Keratinocyte (primary cell): ENCODE measurements around the gene ANAPC15. TPM values are rescaled to one million over a fixed set of nuclear protein-coding genes. Genes with fewer than 3 reads are reported as not detected.

ENCODE experiments used
- DNase-seq: peaks from one replicate; pipeline ENCODE4 v3.0.0-alpha.2; 2011; ENCODE audit warnings: low read depth, missing footprints, low spot score
- FAIRE-seq: peaks from 2 replicates; lab custom pipeline; 2011; peaks lifted over from hg19 to GRCh38; lab: Jason Lieb, UNC
- H2AFZ ChIP-seq: 2 replicates; pipeline ENCODE4 v1.6.0; 2012; ENCODE audit warnings: low read length, control low read depth, inconsistent platforms; ENCODE audit not compliant: control insufficient read depth
- H3K27ac ChIP-seq: 2 replicates; pipeline ENCODE4 v1.5.1; 2011; ENCODE audit warnings: low read length; ENCODE audit not compliant: control insufficient read depth, insufficient read depth
- H3K27me3 ChIP-seq: 3 replicates; pipeline ENCODE4 v1.6.0; 2011; ENCODE audit warnings: low read length; ENCODE audit not compliant: control insufficient read depth, insufficient read depth; ENCODE audit errors: extremely low read depth
- H3K36me3 ChIP-seq, 2 experiments: 2 replicates in 1 of 2; 3 replicates in 1 of 2; pipeline ENCODE4 v1.5.1; 2011; ENCODE audit warnings: low read length in 2 of 2, mild to moderate bottlenecking in 1 of 2; ENCODE audit not compliant: control insufficient read depth in 2 of 2, insufficient read depth in 2 of 2; ENCODE audit errors: extremely low read depth in 1 of 2
- H3K4me1 ChIP-seq: 3 replicates; pipeline ENCODE4 v1.5.1; 2011; ENCODE audit warnings: low read length; ENCODE audit not compliant: control insufficient read depth, insufficient read depth; ENCODE audit errors: extremely low read depth
- H3K4me2 ChIP-seq: 3 replicates; pipeline ENCODE4 v1.6.0; 2011; ENCODE audit warnings: low read depth, low read length; ENCODE audit not compliant: control insufficient read depth, insufficient read depth; ENCODE audit errors: extremely low read depth
- H3K4me3 ChIP-seq, 3 experiments: fragments of 200-600 bp in 1 of 3; sonication (generic) in 1 of 3; 2 replicates in 2 of 3; 3 replicates in 1 of 3; pipeline ENCODE4 v1.5.1; 2011 to 2016; ENCODE audit warnings: low read length in 3 of 3, mild to moderate bottlenecking in 3 of 3, control low read depth in 2 of 3, inconsistent platforms in 1 of 3, low read depth in 1 of 3, mixed read lengths in 1 of 3, mixed run types in 1 of 3, moderate library complexity in 1 of 3; ENCODE audit not compliant: control insufficient read depth in 2 of 3, insufficient read depth in 2 of 3; ENCODE audit errors: extremely low read depth in 1 of 3
- H3K79me2 ChIP-seq: 2 replicates; pipeline ENCODE4 v1.6.0; 2012; ENCODE audit warnings: low read length; ENCODE audit not compliant: control insufficient read depth, insufficient read depth
- H3K9ac ChIP-seq: 3 replicates; pipeline ENCODE4 v1.6.0; 2011; ENCODE audit warnings: low read length; ENCODE audit not compliant: control insufficient read depth, insufficient read depth; ENCODE audit errors: extremely low read depth
- H3K9me1 ChIP-seq: 3 replicates; pipeline ENCODE4 v1.6.0; 2011; ENCODE audit warnings: low read length; ENCODE audit not compliant: control insufficient read depth, insufficient read depth; ENCODE audit errors: extremely low read depth
- H3K9me3 ChIP-seq: 2 replicates; pipeline ENCODE4 v1.5.1; 2012; ENCODE audit warnings: low read depth, low read length; ENCODE audit not compliant: control insufficient read depth
- H4K20me1 ChIP-seq: 3 replicates; pipeline ENCODE4 v1.6.0; 2011; ENCODE audit warnings: low read length; ENCODE audit not compliant: control insufficient read depth, insufficient read depth; ENCODE audit errors: extremely low read depth
- CTCF ChIP-seq, 3 experiments: IDR thresholded peaks in 1 of 3; conservative IDR thresholded peaks in 1 of 3; optimal IDR thresholded peaks in 1 of 3; 2 replicates in 2 of 3; 3 replicates in 1 of 3; pipeline versions ENCODE3 to v1.5.1; 2011; ENCODE audit warnings: low read length in 3 of 3, mild to moderate bottlenecking in 3 of 3, moderate library complexity in 2 of 3, control low read depth in 1 of 3, inconsistent platforms in 1 of 3; ENCODE audit not compliant: insufficient read depth in 2 of 3; ENCODE audit errors: extremely low read depth in 1 of 3
- EZH2 ChIP-seq: IDR thresholded peaks from one replicate; pipeline ENCODE4 v1.6.1; 2012; ENCODE audit warnings: inconsistent platforms, mild to moderate bottlenecking, low read length, moderate library complexity
- dilution Hi-C: fragments of 300-500 bp; cut with MboI; formaldehyde crosslinking; loops from one replicate; pipeline ENCODE4 v1.7.0; 2020; ENCODE audit warnings: low sequenced_read_pairs; ENCODE audit not compliant: extremely low pct_ligation_motif_present
- polyA plus RNA-seq, 5 experiments: library from polyadenylated mRNA; depleted of rRNA in 3 of 5; stranded (reverse) in 3 of 5; stranded (forward) in 1 of 5; unstranded in 1 of 5; fragments of >200 nt; gene quantifications; 1 replicate in 1 of 5; 2 replicates in 3 of 5; 3 replicates in 1 of 5; pipeline versions ENCODE4 v1.2.1 to v1.2.3, GENCODE V29; 2011 to 2012; ENCODE audit warnings: missing spikeins in 2 of 5, low read depth in 1 of 5, low replicate concordance in 1 of 5

Gene ANAPC15
- polyA plus RNA-seq, 1 donor (not counting 4 experiments of a cell fraction or from before 2014, with no cell fraction given), result 70.9 TPM

GRCh38 chr11:72072348-72072747 lies 40.1 kb downstream of the ANAPC15 start:
- Histone ChIP-seq H3K36me3 (peaks cover 0 to 4% of the 10 kb centered on the region in 2 experiments), H3K79me2 (peaks cover 85% of the 10 kb centered on the region), H4K20me1 (no peaks in the 10 kb centered on the region), H3K9me3 (no peaks in the 10 kb centered on the region), H3K9me1 (no peaks in the 10 kb centered on the region), H3K4me2 (peak overlapping the region; percentile 61), H3K4me3 (peak overlapping the region in 1 of 3 experiments; percentile 23), H3K9ac (no peak overlapping the region), H3K4me1 (peaks cover 40% of the 10 kb centered on the region), H3K27ac (peak overlapping the region; percentile 60), H2AFZ (no peak overlapping the region), H3K27me3 (no peaks in the 10 kb centered on the region)
- DNase-seq, result no peak
- dilution Hi-C loops, result no loop called here
- TF ChIP-seq EZH2 (no peak), CTCF (optimal IDR thresholded peaks at IDR 0.05 in 1 of 3, IDR thresholded peaks at IDR 0.05 in 1 of 3, conservative IDR thresholded peaks at IDR 0.05 in 1 of 3; ENCODE audit: extremely low read depth in 1 of 3, insufficient read depth in 2 of 3, low read length in 3 of 3) (no peak)
- FAIRE-seq, result peak; percentile 76

GRCh38 chr11:72070491-72070890 lies 42.0 kb downstream of the ANAPC15 start:
- H3K27ac ChIP-seq, result peak overlapping the region; percentile 55
- H3K4me1 ChIP-seq, result peaks cover 40% of the 10 kb centered on the region
- no peak for FAIRE-seq
- H3K36me3 ChIP-seq, result peaks cover 2 to 8% of the 10 kb centered on the region in 2 experiments
- H3K4me3 ChIP-seq, result no peak overlapping the region
- H3K9me1 ChIP-seq, result no peaks in the 10 kb centered on the region
- no peaks in the 10 kb centered on the region for H3K27me3 ChIP-seq
- peaks cover 80% of the 10 kb centered on the region for H3K79me2 ChIP-seq
- peak overlapping the region; percentile 37 for H3K4me2 ChIP-seq
- TF ChIP-seq EZH2 (no peak), CTCF (optimal IDR thresholded peaks at IDR 0.05 in 1 of 3, IDR thresholded peaks at IDR 0.05 in 1 of 3, conservative IDR thresholded peaks at IDR 0.05 in 1 of 3; ENCODE audit: extremely low read depth in 1 of 3, insufficient read depth in 2 of 3, low read length in 3 of 3) (no peak)
- no peak overlapping the region for H2AFZ ChIP-seq
- no peak overlapping the region for H3K9ac ChIP-seq
- H4K20me1 ChIP-seq, result no peaks in the 10 kb centered on the region
- H3K9me3 ChIP-seq, result no peaks in the 10 kb centered on the region
- DNase-seq, result no peak
- dilution Hi-C loops, result no loop called here
